ENCODE results near the gene CACNG3.

The CACNG3 gene

GRCh38 chr16:24281466-24281865 is 25.3 kb downstream of the CACNG3 start:
- ATAC-seq = no peak
- TF ChIP-seq ZFP30 (CRISPR knock-in tag; IDR thresholded peaks at IDR 0.05) (no peak), ESRRG (CRISPR knock-in tag; IDR thresholded peaks at IDR 0.05) (no peak), ARNTL (CRISPR knock-in tag; IDR thresholded peaks at IDR 0.05; ENCODE audit: borderline replicate concordance, low read depth) (no peak), PPARA (CRISPR knock-in tag; IDR thresholded peaks at IDR 0.05; ENCODE audit: borderline replicate concordance) (no peak), SNAI2 (CRISPR knock-in tag; IDR thresholded peaks at IDR 0.05) (no peak), BACH2 (CRISPR knock-in tag; IDR thresholded peaks at IDR 0.05; ENCODE audit: borderline replicate concordance) (no peak), ZNF70 (CRISPR knock-in tag; IDR thresholded peaks at IDR 0.05) (no peak), ZFP3 (CRISPR knock-in tag; IDR thresholded peaks at IDR 0.05) (no peak), PATZ1 (CRISPR knock-in tag; IDR thresholded peaks at IDR 0.05; ENCODE audit: borderline replicate concordance) (no peak), TOX (CRISPR knock-in tag; IDR thresholded peaks at IDR 0.05; ENCODE audit: borderline replicate concordance) (no peak), RARB (CRISPR knock-in tag; IDR thresholded peaks at IDR 0.05) (no peak), TCF4 (CRISPR knock-in tag; IDR thresholded peaks at IDR 0.05; ENCODE audit: borderline replicate concordance) (no peak), CREB5 (CRISPR knock-in tag; IDR thresholded peaks at IDR 0.05; ENCODE audit: low read depth) (no peak), GLIS3 (CRISPR knock-in tag; IDR thresholded peaks at IDR 0.05) (no peak), ISL1 (CRISPR knock-in tag; IDR thresholded peaks at IDR 0.05) (no peak), CSDC2 (CRISPR knock-in tag; IDR thresholded peaks at IDR 0.05) (no peak), CSRNP3 (CRISPR knock-in tag; IDR thresholded peaks at IDR 0.05) (no peak), ZC3H10 (CRISPR knock-in tag; IDR thresholded peaks at IDR 0.05) (no peak)

- ATAC-seq = no peak
Observed at GRCh38 chr16:24282141-24282540, 26.0 kb downstream of the CACNG3 start.

More at GRCh38 chr16:24282141-24282540, 26.0 kb downstream of the CACNG3 start:
- TF ChIP-seq POU6F1 (CRISPR knock-in tag; IDR thresholded peaks at IDR 0.05; ENCODE audit: borderline replicate concordance, low read depth) = no peak
- no peak for TF ChIP-seq ZC3H10 (CRISPR knock-in tag; IDR thresholded peaks at IDR 0.05)
- no peak for TF ChIP-seq TSHZ2 (CRISPR knock-in tag; IDR thresholded peaks at IDR 0.05)
- TF ChIP-seq OSR1 (CRISPR knock-in tag; IDR thresholded peaks at IDR 0.05) = no peak
- no peak for TF ChIP-seq CREB5 (CRISPR knock-in tag; IDR thresholded peaks at IDR 0.05; ENCODE audit: low read depth)
- TF ChIP-seq ZNF8 (CRISPR knock-in tag; IDR thresholded peaks at IDR 0.05) = no peak
- no peak for TF ChIP-seq ZNF565 (CRISPR knock-in tag; conservative IDR thresholded peaks at IDR 0.05; ENCODE audit: low read depth)
- no peak for TF ChIP-seq ZNF70 (CRISPR knock-in tag; IDR thresholded peaks at IDR 0.05)
- no peak for TF ChIP-seq PATZ1 (CRISPR knock-in tag; IDR thresholded peaks at IDR 0.05; ENCODE audit: borderline replicate concordance)
- TF ChIP-seq ARNTL (CRISPR knock-in tag; IDR thresholded peaks at IDR 0.05; ENCODE audit: borderline replicate concordance, low read depth) = no peak
- TF ChIP-seq TOX (CRISPR knock-in tag; IDR thresholded peaks at IDR 0.05; ENCODE audit: borderline replicate concordance) = no peak
- TF ChIP-seq SNAI2 (CRISPR knock-in tag; IDR thresholded peaks at IDR 0.05) = no peak
- TF ChIP-seq ISL1 (CRISPR knock-in tag; IDR thresholded peaks at IDR 0.05) = no peak
- no peak for TF ChIP-seq ZFP30 (CRISPR knock-in tag; IDR thresholded peaks at IDR 0.05)

Measured in SK-N-SH treated with all-trans-retinoic acid at 6 μM for 48 hours (cell line).